Type B pancreatic cell (in vitro differentiated cells): ENCODE data around the gene GMDS. TPM values are rescaled to one million over a fixed set of nuclear protein-coding genes. Genes with fewer than 3 reads are reported as not detected.
A peak's percentile ranks its signal among the peaks of the same experiment; 100 is the strongest.

Source experiments
- DNase-seq: peaks from one replicate; pipeline ENCODE4 v3.0.0; 2021; ENCODE audit warnings: mixed read lengths; ENCODE audit not compliant: unreplicated experiment; ENCODE audit errors: extremely low spot score
- H3K27ac Mint-ChIP-seq: 2 replicates; pipeline ENCODE4 v1.8.0; 2021; ENCODE audit warnings: mild to moderate bottlenecking, mixed read lengths
- H3K27me3 Mint-ChIP-seq: 2 replicates; pipeline ENCODE4 v1.8.0; 2021; ENCODE audit warnings: mixed read lengths
- H3K36me3 Mint-ChIP-seq: 2 replicates; pipeline ENCODE4 v1.8.0; 2021; ENCODE audit warnings: mixed read lengths
- H3K4me1 Mint-ChIP-seq: one replicate; pipeline ENCODE4 v1.8.0; 2021; ENCODE audit warnings: mixed read lengths; ENCODE audit not compliant: unreplicated experiment
- H3K4me3 Mint-ChIP-seq: 2 replicates; pipeline ENCODE4 v1.8.0; 2021; ENCODE audit warnings: mild to moderate bottlenecking, mixed read lengths
- H3K9me3 Mint-ChIP-seq: 2 replicates; pipeline ENCODE4 v1.8.0; 2021; ENCODE audit warnings: mixed read lengths
- CTCF ChIP-seq: fragments of 200-600 bp; sonication (generic); conservative IDR thresholded peaks from 2 replicates; pipeline ENCODE4 v1.5.0; 2021; ENCODE audit warnings: antibody characterized with exemption, mild to moderate bottlenecking
- total RNA-seq: library from RNA; stranded (reverse); gene quantifications from 2 replicates; pipeline ENCODE4 v1.2.1, GENCODE V29; 2021; ENCODE audit warnings: low replicate concordance

The GMDS gene
- total RNA-seq, 1 donor from 2014 or later = 41.3 TPM

DNA sequence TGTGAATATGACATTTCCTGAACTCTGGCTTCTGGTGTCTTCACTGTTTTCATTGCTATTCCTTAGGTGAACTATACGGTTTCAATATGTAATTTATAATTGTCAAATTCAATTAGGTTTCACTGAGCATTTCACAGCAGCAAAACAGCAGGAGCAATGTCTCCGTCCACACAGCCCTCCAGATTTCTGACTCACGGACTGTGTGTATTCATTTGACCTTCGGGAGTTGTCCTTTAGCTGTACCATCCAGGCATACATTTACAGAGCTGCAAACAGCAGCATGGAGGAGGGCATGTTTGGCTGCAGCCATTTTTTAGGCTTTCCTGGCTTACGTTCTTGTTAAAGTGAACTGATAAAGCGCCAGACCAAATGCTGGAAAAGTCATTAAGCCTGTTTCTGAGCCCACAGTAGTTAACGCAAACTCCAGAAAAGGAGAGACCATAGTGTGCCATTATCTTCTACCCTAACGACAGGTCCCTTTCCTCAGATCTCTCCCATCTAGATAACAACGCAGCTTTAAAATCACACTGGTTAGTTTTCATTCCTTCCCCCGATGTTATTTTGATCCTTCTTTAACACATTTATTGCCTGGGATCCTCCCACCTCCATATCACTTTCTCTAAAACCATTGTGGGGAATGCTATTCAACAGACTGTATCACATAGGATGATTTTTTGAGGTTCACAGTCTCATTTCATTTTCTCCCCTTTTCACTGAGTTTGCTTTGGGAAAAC lies 617.4 kb downstream of the GMDS start:
- peaks cover 5% of the 10 kb centered on the region for H3K36me3 Mint-ChIP-seq
- no peaks in the 10 kb centered on the region for H3K9me3 Mint-ChIP-seq
- TF ChIP-seq CTCF = no peak
- H3K4me3 Mint-ChIP-seq = peak overlapping the region; percentile 33
- H3K4me1 Mint-ChIP-seq = peaks cover 50% of the 10 kb centered on the region
- no peak for DNase-seq
- peaks cover 60% of the 10 kb centered on the region for H3K27me3 Mint-ChIP-seq
- no peak overlapping the region for H3K27ac Mint-ChIP-seq

GRCh38 chr6:1626481-1626880 lies 618.9 kb downstream of the GMDS start:
- DNase-seq = no peak
- H3K9me3 Mint-ChIP-seq = no peaks in the 10 kb centered on the region
- H3K4me3 Mint-ChIP-seq = peak overlapping the region; percentile 83
- H3K27ac Mint-ChIP-seq = peak overlapping the region; percentile 39
- peaks cover 14% of the 10 kb centered on the region for H3K36me3 Mint-ChIP-seq
- peaks cover 71% of the 10 kb centered on the region for H3K27me3 Mint-ChIP-seq
- peaks cover 65% of the 10 kb centered on the region for H3K4me1 Mint-ChIP-seq
- TF ChIP-seq CTCF = no peak

DNA sequence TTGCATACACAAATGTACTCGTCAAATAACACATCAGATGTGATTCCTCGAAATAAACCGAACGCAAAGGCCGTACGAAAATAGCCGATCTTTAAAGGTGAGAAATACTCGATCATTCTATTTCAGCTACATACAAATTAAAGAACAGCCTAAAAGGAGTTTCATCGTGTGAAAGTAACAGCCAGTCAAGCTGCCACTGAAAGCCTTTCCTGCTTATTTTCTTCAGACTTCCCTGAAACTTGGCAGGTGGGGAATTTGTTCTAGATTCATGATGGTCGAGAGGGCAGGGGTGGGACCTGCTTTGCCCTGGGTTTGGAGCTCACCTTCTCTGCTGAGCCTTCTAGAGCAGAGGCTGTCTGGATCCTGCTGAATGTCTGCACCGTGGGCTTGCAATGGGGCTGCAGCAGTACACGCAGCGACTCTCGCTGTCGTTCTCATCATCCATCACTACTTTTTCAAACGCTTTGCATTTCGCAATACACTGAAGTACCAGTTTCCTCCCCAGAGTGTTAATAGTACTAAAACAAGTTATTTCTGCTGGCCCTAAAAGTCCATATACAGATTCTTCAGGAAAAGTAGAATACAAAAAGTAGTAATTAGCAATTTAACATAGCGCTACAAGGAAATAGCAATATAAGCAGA lies 619.5 kb downstream of the GMDS start:
- TF ChIP-seq CTCF = no peak
- DNase-seq = no peak
- Mint-ChIP-seq H3K4me1 (peaks cover 66% of the 10 kb centered on the region), H3K27me3 (peaks cover 76% of the 10 kb centered on the region), H3K36me3 (peaks cover 16% of the 10 kb centered on the region), H3K27ac (peak overlapping the region; percentile 39), H3K9me3 (no peaks in the 10 kb centered on the region), H3K4me3 (peak overlapping the region; percentile 83)

DNA sequence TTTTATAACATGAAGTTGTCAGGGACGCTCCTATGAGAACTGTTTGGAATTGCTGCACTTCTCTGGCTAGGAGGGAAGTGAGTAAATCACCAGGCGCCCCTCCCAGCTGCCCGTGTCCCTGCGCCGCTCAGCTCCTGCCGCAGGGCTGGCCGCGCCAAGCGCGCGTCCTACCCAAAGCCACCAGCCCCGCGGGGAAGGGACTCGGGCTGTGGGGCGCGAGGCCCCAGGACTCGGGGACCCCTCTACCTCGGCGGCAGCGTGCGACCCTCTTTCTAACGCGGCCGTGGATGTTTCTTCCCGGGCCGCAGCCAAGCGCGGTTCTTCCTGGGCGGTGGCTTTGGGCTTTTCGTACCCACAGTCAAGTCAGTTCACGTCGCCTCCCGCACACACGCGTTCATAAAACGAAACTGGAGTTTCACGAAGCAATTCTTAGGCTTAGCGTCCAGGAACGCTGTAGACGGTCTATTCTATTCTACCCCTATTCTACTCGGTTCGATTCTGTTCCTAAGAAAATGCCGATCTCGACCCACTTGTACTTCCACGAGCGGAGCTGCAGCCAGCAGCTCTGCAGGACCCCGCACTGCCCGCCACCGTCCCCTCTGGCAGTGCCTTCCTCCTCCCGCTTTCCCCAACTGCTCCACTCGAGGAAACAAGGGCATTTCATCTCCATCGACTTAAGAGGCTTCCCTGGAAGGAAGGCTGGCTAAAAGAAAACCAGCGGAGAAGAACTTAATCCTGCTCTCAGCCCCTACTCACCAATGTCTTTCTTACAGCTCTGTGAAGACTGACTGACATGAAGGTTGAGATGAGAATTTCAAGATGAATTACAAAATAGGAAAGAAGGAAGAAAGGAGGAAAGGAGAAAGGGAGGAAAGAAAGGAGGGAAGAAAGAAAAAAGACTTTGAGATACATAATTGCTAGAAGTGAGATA lies 620.3 kb downstream of the GMDS start:
- DNase-seq = no peak
- TF ChIP-seq CTCF = no peak
- H3K4me3 Mint-ChIP-seq = peak overlapping the region; percentile 91
- H3K36me3 Mint-ChIP-seq = peaks cover 16% of the 10 kb centered on the region
- H3K4me1 Mint-ChIP-seq = peaks cover 58% of the 10 kb centered on the region
- H3K9me3 Mint-ChIP-seq = no peaks in the 10 kb centered on the region
- H3K27me3 Mint-ChIP-seq = peaks cover 73% of the 10 kb centered on the region
- peak overlapping the region; percentile 27 for H3K27ac Mint-ChIP-seq

DNA sequence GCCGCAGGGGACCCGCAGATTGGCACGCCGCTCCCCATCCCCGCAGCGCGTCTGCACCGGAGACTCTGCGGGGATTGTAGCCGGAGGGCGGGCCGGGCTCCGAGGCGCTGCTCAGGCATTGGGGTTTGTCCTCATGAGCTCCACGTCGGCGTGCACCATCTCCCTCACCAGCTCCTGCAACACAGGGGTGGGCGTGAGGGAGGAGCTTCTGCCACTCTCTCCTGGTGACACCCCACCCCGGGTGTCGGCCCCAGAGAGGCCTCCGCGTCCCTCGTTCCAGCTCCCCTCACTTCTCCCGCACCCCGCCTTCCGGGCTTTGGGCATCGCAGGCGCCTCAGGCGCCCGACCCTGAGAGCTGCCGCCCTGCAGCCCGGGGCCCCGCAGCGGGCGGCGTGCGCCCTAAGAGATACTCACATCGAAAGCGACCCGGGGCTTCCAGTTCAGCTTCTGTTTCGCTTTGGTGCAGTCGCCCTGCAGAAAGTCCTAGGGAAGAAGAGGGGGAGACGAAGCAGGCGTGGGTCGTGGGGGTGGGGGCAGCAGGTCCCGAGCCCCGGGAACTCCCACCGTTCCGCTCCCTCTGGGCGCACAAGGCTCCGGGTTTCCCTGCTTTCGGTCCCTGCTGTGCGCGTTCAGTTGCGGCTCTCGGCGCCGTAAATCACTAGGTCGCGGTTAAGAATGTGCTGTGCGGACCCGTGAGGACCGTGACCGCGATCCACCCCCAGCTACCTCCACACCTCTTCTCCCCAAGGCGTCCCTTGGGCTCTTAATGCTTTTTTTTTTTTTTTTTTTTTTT lies 621.2 kb downstream of the GMDS start:
- Mint-ChIP-seq H3K27ac (no peak overlapping the region), H3K9me3 (no peaks in the 10 kb centered on the region), H3K36me3 (peaks cover 16% of the 10 kb centered on the region), H3K27me3 (peaks cover 72% of the 10 kb centered on the region), H3K4me3 (peak overlapping the region; percentile 74), H3K4me1 (peaks cover 58% of the 10 kb centered on the region)
- no peak for TF ChIP-seq CTCF
- no peak for DNase-seq
